Globus pallidus (tissue), 1 donor: ENCODE measurements around the gene ALOX12.
"Not testable (repeated sequence)": the region's sequence is repeated elsewhere in the genome, so short reads cannot be mapped to it uniquely, and the experiment has no call there.

Experiments
- DNase-seq: peaks from one replicate; pipeline ENCODE4 v3.0.0-alpha.2; 2015; ENCODE audit warnings: low spot score

ALOX12 gene

GRCh38 chr17:7046127-7046724, 50.4 kb downstream of the ALOX12 start:
- DNase-seq = no peak

- not testable (repeated sequence) for DNase-seq
Observed at GRCh38 chr17:7046725-7047397, 51.0 kb downstream of the ALOX12 start.

- no peak for DNase-seq
Observed at GRCh38 chr17:7047566-7047965, 51.7 kb downstream of the ALOX12 start.

- DNase-seq = no peak
Observed at GRCh38 chr17:7048968-7049367, 53.1 kb downstream of the ALOX12 start.

GRCh38 chr17:7050583-7050982, 54.7 kb downstream of the ALOX12 start:
- DNase-seq = not testable (repeated sequence)

- DNase-seq = no peak
Observed at GRCh38 chr17:7056386-7056785, 60.5 kb downstream of the ALOX12 start.

GRCh38 chr17:7058831-7059447, 63.1 kb downstream of the ALOX12 start:
- no peak for DNase-seq
